Measurements from ENCODE around the gene TOP3A. TPM values are rescaled to one million over a fixed set of nuclear protein-coding genes. Genes with fewer than 3 reads are reported as not detected.

Gene TOP3A
- total RNA-seq, 1 experiment from 2014 or later, result 48.8 TPM

- Histone ChIP-seq H3K9ac (ENCODE audit: low read length) (no peak overlapping the region), H2AFZ (ENCODE audit: low read depth, low read length, poor library complexity, severe bottlenecking) (no peak overlapping the region), H3K9me2 (ENCODE audit: insufficient read depth) (no peaks in the 10 kb centered on the region), H3K4me2 (ENCODE audit: low read length) (no peak overlapping the region), H3K4me3 (replicated peaks in 1 of 2; ENCODE audit: low read depth in 1 of 2, low read length in 2 of 2) (no peak overlapping the region), H3K79me2 (ENCODE audit: insufficient read depth, low read length) (no peaks in the 10 kb centered on the region), H3K27me3 (ENCODE audit: insufficient read depth, low read length) (no peaks in the 10 kb centered on the region), H3K27ac (ENCODE audit: low read depth, low read length) (no peak overlapping the region; the same call in 1 of the 2 replicates), H3K4me1 (ENCODE audit: control insufficient read depth in 1 of 2, insufficient read depth in 2 of 2, low read length in 2 of 2) (no peaks in the 10 kb centered on the region; a peak in 1 of 4 replicates), H4K20me1 (ENCODE audit: insufficient read depth) (no peaks in the 10 kb centered on the region), H3K36me3 (ENCODE audit: control insufficient read depth in 1 of 2, insufficient read depth in 2 of 2, low read length in 2 of 2) (peaks cover 0 to 7% of the 10 kb centered on the region in 2 experiments; a peak in 2 of 4 replicates), H3K9me3 (ENCODE audit: control insufficient read depth in 1 of 2, insufficient read depth in 1 of 2, low read depth in 1 of 2, low read length in 2 of 2) (no peaks in the 10 kb centered on the region)
- DNase-seq (ENCODE audit: low read depth, low spot score), result no peak
- POLR2A ChIA-PET, result no interaction called here
- CTCF ChIA-PET, result no interaction called here
- no TSS peak for BruUV-seq (replicated peaks)
- TF ChIP-seq MAX (IDR thresholded peaks at IDR 0.05) (no peak; the same call in 1 of the 2 replicates), CEBPB (IDR thresholded peaks at IDR 0.05; ENCODE audit: low read depth) (no peak), SP1 (IDR thresholded peaks at IDR 0.05; ENCODE audit: low read depth) (no peak), ELF1 (IDR thresholded peaks at IDR 0.05; ENCODE audit: borderline replicate concordance, low read depth) (no peak), ATF3 (IDR thresholded peaks at IDR 0.05) (no peak), ZBTB33 (IDR thresholded peaks at IDR 0.05; ENCODE audit: extremely low read depth, insufficient replicate concordance, low read length) (no peak), REST (IDR thresholded peaks at IDR 0.05; ENCODE audit: low read depth) (no peak), RAD21 (IDR thresholded peaks at IDR 0.05; ENCODE audit: low read depth) (no peak), SRF (IDR thresholded peaks at IDR 0.05; ENCODE audit: low read depth) (no peak), EZH2 (IDR thresholded peaks at IDR 0.05) (no peak), ZFX (IDR thresholded peaks at IDR 0.05) (no peak), CTCF (IDR thresholded peaks at IDR 0.05 in 2 of 3, conservative IDR thresholded peaks at IDR 0.05 in 1 of 3; ENCODE audit: borderline replicate concordance in 1 of 3, insufficient read depth in 1 of 3, low read depth in 2 of 3, low read length in 2 of 3) (no peak), POLR2A (IDR thresholded peaks at IDR 0.05; ENCODE audit: borderline replicate concordance, extremely low read depth, insufficient read depth, insufficient read length) (no peak), EGR1 (IDR thresholded peaks at IDR 0.05; ENCODE audit: low read depth) (no peak), EZH2phosphoT487 (IDR thresholded peaks at IDR 0.05; ENCODE audit: borderline replicate concordance) (no peak), ZNF274 (IDR thresholded peaks at IDR 0.05; ENCODE audit: low read depth, low read length) (no peak), POLR2AphosphoS5 (IDR thresholded peaks at IDR 0.05; ENCODE audit: low read depth, low read length) (no peak), JUND (IDR thresholded peaks at IDR 0.05) (no peak), YY1 (IDR thresholded peaks at IDR 0.05; ENCODE audit: extremely low read depth, insufficient replicate concordance, low read depth, low read length) (no peak), FOSL1 (IDR thresholded peaks at IDR 0.05; ENCODE audit: low read depth) (no peak)
- ATAC-seq, result no peak
- intact Hi-C loops (cut with micrococcal nuclease), result no loop called here
- RAD21 ChIA-PET (ENCODE audit: low non-redundant PET in 1 of 2, low total read pairs in 2 of 2, uncharacterized antibody in 2 of 2, unreplicated experiment in 2 of 2), result no interaction called here
Observed at GRCh38 chr17:18270046-18270931, 44.5 kb downstream of the TOP3A start.
